NCI-H187 treated with DMSO at 0.1 percent for 48 hours (cell line): ENCODE data around the gene NR2F1-AS1.
"Not testable (repeated sequence)": the region's sequence is repeated elsewhere in the genome, so short reads cannot be mapped to it uniquely, and the experiment has no call there.

Experiments
- DNase-seq: peaks from one replicate; lab custom pipeline; 2025; lab: John Stamatoyannopoulos, UW

Gene NR2F1-AS1

GRCh38 chr5:93428868-93429267 lies 152.2 kb downstream of the NR2F1-AS1 start:
- DNase-seq, result no peak

DNA sequence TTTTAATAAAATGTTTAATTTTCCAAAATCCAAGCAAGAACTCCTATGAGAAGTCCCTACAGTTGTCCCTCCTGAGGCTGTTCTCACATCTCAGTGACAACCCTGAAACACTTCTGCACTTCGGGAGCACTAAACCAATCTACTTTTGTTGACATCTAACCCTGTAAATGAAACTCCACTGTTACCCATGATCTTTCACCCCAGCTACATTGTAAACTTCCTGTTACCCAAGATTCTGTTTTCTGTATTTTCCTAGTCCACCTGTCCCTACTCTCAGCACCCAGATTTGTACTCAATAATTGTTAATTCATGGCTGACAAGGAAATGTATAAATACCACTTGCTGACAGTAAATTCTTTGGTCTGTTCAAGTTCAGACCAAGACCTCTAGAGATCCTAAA lies 153.7 kb downstream of the NR2F1-AS1 start:
- no peak for DNase-seq

GRCh38 chr5:93425096-93425495 lies 155.9 kb downstream of the NR2F1-AS1 start:
- DNase-seq, result no peak

DNA sequence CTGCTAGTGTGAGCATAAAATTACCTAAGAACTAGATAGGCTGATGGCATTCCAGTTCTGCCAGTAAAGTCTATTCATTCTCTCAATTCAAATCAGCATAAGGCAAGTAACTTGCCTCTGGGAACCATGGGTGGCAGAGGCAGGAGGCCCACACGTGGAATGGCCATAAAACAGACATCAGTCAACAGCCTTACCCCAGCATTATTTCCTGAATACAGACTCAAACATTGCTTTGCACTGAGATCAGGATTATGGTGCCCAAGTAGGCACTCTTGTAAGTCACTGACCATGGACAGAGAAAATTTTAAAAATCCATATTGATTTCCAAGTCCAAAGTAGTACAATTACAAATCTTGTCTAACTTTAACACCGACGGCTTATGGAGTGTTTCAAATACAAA lies 157.7 kb downstream of the NR2F1-AS1 start:
- DNase-seq, result no peak

- DNase-seq, result no peak
Measured at GRCh38 chr5:93422652-93423280, 158.3 kb downstream of the NR2F1-AS1 start.

- DNase-seq, result no peak
Measured at GRCh38 chr5:93421987-93422401, 159.0 kb downstream of the NR2F1-AS1 start.

DNA sequence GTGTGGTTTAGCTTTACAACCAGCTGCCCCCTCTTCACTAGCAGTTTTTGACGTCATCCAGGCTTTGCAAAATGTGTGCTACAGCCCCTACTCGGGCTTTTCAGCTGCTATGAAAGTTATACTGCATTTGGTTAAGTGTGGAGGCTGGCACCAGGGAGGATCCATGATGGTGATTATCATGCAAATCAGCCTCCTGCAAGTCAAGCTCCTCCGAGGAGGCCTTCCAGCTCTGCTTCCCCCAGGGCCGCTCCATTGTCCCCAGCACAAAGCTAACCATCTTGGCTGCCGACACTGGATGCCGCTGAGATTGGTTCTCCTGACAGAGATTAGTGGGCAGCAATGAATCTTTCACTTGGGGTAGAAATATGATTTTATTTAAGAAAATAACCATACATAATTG lies 159.6 kb downstream of the NR2F1-AS1 start:
- no peak for DNase-seq

GRCh38 chr5:93417490-93417889 lies 163.5 kb downstream of the NR2F1-AS1 start:
- DNase-seq, result no peak

GRCh38 chr5:93415819-93416218 lies 165.2 kb downstream of the NR2F1-AS1 start:
- no peak for DNase-seq

GRCh38 chr5:93411716-93412115 lies 169.3 kb downstream of the NR2F1-AS1 start:
- no peak for DNase-seq

GRCh38 chr5:93409691-93410090 lies 171.3 kb downstream of the NR2F1-AS1 start:
- no peak for DNase-seq

- no peak for DNase-seq
Measured at GRCh38 chr5:93407454-93407853, 173.6 kb downstream of the NR2F1-AS1 start.

DNA sequence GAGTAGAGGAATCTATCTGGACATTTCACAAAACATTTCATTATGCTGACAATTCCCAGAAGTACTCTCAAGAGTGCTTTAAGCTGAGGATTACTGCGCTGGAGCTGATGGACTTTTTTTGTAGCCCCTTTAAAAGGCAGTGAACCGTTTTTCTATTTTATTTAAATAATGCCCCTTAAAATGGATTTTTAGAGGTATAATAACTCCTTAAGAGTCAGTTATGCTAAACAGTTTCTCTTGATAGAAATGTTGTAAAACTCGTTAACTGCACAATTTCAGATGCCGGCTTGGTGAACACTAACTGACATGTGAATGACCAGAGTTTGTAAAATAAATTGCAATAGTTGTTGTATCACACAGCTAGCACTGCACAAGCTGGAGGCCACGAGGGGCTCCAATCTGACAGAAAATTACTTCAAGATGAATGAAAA lies 174.0 kb downstream of the NR2F1-AS1 start:
- no peak for DNase-seq

- no peak for DNase-seq
Measured at GRCh38 chr5:93404246-93404645, 176.8 kb downstream of the NR2F1-AS1 start.

DNA sequence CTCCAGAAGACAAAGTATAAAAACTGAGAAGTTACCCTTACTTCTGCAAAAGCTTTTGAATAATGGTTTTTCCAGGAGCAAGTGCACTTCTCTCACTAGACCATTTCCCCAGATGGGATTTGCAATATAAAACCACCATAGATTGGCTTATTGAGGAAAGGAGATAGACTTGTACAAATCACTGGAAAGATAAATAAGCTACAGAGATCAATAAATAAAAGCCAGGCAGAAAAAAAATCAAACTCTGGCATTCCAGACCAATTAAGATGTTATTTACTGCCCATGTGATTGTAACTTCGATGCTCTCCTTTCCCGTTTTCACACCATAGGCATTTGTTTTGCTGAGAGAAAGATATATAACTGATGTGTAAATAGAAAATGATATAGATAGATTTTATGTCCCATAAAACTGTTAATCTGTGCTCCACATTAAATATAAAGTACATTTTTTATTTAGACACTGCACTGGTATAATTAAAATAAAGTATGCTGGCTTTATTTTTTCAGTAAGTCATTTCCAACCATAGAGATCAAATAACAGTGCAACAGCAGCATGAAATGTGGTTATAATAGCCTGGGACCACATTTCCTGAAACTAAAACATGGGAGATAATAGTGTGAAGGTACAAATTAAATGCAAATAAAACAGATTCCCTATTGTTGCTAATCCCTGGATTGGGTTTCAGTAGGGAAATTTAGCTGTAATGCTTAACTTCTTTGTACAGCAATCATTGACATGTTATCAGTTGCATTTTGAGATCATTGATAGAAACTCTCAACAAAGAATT lies 177.7 kb downstream of the NR2F1-AS1 start:
- no peak for DNase-seq

DNA sequence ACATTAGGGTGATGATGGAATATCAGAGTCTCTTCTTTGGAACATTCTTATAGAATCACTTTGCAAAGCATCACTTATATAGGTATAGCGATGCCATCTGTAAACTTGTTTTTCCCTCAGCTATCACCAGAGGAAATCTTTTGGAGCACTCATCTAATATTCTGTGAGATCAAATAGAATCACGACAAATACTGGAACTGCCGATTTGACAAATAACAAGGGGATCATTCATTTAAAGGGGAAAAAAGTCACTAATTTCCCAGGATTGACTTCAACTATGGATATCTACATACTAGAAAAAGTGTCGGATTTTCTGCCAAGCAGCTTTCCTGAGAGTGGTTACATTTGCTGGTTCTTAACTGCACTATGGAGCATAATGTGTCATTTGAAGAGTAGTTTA lies 178.6 kb downstream of the NR2F1-AS1 start:
- DNase-seq, result no peak

- DNase-seq, result no peak
Measured at GRCh38 chr5:93401634-93402213, 179.3 kb downstream of the NR2F1-AS1 start.

- DNase-seq, result no peak
Measured at GRCh38 chr5:93399675-93400074, 181.3 kb downstream of the NR2F1-AS1 start.

GRCh38 chr5:93395971-93396379 lies 185.0 kb downstream of the NR2F1-AS1 start:
- no peak for DNase-seq

DNA sequence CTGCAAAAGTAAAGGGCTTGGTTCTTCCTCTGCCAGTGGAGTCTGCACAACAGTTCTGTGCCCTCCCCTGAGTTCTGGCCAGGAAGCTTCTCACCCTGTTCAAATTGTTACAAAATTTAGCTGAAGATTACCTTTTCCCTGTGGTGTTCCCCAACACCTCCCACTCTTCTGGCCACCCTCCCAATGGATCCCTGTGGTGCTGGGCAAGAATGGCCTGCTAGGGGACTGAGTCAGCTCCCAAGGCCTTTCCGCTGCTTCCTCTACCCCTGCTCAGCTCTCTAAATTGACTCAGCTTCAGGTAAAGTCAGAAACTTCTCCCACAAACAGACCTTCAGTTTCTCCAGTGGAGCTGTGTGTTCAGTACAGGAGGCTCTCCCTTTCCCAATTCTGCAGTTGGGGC lies 186.0 kb downstream of the NR2F1-AS1 start:
- no peak for DNase-seq

- DNase-seq, result no peak
Measured at GRCh38 chr5:93394301-93394700, 186.7 kb downstream of the NR2F1-AS1 start.

GRCh38 chr5:93391169-93391568 lies 189.8 kb downstream of the NR2F1-AS1 start:
- DNase-seq, result not testable (repeated sequence)

DNA sequence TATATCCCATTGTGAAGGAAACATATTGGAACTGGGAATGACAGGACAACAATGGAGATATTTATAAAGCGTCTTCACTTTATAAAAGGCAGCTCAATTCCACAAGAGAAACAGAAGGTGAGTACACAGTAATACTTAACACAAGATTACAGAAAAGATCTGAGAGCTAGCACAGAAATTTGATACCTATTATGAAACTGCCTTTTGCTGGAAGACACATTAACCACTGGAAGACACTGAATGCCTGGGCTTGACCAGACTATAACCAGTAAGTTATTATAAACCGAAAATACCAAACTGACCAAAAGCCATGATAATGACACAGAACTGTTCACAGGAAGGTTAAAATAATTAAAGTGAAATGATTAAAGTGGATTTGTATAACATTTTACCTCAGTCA lies 195.4 kb downstream of the NR2F1-AS1 start:
- DNase-seq, result no peak
